ENCODE measurements around the gene VPS26C. TPM values are rescaled to one million over a fixed set of nuclear protein-coding genes. Genes with fewer than 3 reads are reported as not detected.
A peak's percentile ranks its signal among the peaks of the same experiment; 100 is the strongest.

The VPS26C gene
- total and polyA plus RNA-seq, 4 donors = 36.5 to 47.1 (median 39.8) TPM

DNA sequence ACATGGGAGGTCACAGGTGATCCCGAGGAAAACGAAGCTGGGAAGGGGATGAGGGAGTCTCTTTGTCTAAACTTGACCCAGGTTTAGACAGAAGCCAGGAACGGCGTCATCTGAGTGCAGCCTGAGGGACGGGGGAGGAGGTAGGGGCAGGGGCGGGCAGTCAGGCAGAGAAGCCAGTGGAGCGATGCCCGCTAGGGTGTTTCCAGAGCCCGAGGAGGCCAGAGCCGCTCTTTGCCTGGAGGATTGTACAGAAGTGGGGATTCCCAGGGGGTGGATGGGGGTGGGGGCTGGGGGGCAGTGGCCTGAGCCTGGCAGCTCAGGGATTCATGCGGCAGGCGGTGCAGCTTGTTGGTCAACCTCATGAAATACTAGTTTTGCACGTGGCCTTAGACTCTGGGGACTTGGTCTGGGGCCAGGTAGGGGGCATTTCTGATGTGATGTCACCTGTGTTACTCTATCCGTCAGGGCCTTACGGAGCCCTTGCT, 58.4 kb downstream of the VPS26C start:
- no peak for DNase-seq (ENCODE audit: low read depth in 4 of 6, low spot score in 6 of 6)
- no peak overlapping the region for H3K4me3 ChIP-seq (ENCODE audit: low read depth, low read length)
- peak overlapping the region; percentile 52 for H3K27ac ChIP-seq (ENCODE audit: low read depth, low read length)
- no peaks in the 10 kb centered on the region for H3K27me3 ChIP-seq (ENCODE audit: control insufficient read depth, insufficient read depth, low read length)
- peaks cover 18% of the 10 kb centered on the region for H3K4me1 ChIP-seq (ENCODE audit: control insufficient read depth, insufficient read depth, low read length)
- WGBS (ENCODE audit: insufficient coverage) = 86% methylated on average over 7 of the region's 15 CpGs
- H3K36me3 ChIP-seq (ENCODE audit: control insufficient read depth, insufficient read depth, low read length) = peaks cover 12% of the 10 kb centered on the region
- peaks cover 3% of the 10 kb centered on the region for H3K9me3 ChIP-seq (ENCODE audit: control insufficient read depth, insufficient read depth, low read length)

DNA sequence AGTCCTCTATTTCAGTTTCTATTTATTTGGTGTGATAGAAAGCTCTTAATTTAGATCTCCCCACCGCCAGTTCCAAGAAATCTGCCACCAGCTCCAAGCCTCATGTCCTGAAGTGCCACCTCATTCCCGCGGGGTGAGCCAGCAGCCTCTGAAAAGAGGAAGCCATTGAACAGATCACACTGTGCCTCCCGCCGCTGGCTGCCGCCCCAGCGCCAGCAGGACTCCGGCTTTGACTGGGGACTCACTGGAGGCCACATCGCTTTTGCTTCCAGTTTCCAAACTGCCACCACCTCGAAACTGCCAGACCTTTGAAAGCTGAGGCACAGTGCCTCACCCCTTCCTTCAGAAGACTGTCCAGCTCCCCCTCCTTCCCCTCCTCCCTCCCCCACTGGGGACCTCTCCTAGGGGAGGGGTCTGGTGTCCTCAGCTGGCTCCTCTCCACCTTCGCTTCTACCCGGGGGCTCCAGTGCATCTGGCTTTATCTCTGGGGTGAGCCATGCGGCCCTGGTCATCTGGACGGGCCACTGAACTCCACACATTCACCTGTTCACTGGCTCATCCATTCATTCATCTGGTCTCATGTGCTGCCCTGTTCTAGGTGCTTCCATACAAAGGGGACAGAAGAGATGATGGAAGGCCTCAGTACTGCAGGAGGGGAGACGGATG, 58.9 kb downstream of the VPS26C start:
- H3K4me3 ChIP-seq (ENCODE audit: low read depth, low read length) = no peak overlapping the region
- peaks cover 18% of the 10 kb centered on the region for H3K4me1 ChIP-seq (ENCODE audit: control insufficient read depth, insufficient read depth, low read length)
- peak in 5 of 6 donors; percentile 21 to 80 (median 40) for DNase-seq (ENCODE audit: low read depth in 4 of 6, low spot score in 6 of 6)
- H3K36me3 ChIP-seq (ENCODE audit: control insufficient read depth, insufficient read depth, low read length) = peaks cover 18% of the 10 kb centered on the region
- H3K27me3 ChIP-seq (ENCODE audit: control insufficient read depth, insufficient read depth, low read length) = no peaks in the 10 kb centered on the region
- H3K9me3 ChIP-seq (ENCODE audit: control insufficient read depth, insufficient read depth, low read length) = peaks cover 3% of the 10 kb centered on the region
- 25% methylated on average over 12 of the region's 15 CpGs for WGBS (ENCODE audit: insufficient coverage)
- peak overlapping the region; percentile 52 for H3K27ac ChIP-seq (ENCODE audit: low read depth, low read length)

GRCh38 chr21:37207441-37208009, 59.6 kb downstream of the VPS26C start:
- WGBS (ENCODE audit: insufficient coverage) = 34% methylated on average over 6 of the region's 6 CpGs
- H3K4me1 ChIP-seq (ENCODE audit: control insufficient read depth, insufficient read depth, low read length) = peaks cover 18% of the 10 kb centered on the region
- H3K4me3 ChIP-seq (ENCODE audit: low read depth, low read length) = no peak overlapping the region
- H3K36me3 ChIP-seq (ENCODE audit: control insufficient read depth, insufficient read depth, low read length) = peaks cover 22% of the 10 kb centered on the region
- peak overlapping the region; percentile 43 for H3K27ac ChIP-seq (ENCODE audit: low read depth, low read length)
- peak in 3 of 6 donors; percentile 7 to 40 (median 35) for DNase-seq (ENCODE audit: low read depth in 4 of 6, low spot score in 6 of 6)
- peaks cover 3% of the 10 kb centered on the region for H3K9me3 ChIP-seq (ENCODE audit: control insufficient read depth, insufficient read depth, low read length)
- H3K27me3 ChIP-seq (ENCODE audit: control insufficient read depth, insufficient read depth, low read length) = no peaks in the 10 kb centered on the region

DNA sequence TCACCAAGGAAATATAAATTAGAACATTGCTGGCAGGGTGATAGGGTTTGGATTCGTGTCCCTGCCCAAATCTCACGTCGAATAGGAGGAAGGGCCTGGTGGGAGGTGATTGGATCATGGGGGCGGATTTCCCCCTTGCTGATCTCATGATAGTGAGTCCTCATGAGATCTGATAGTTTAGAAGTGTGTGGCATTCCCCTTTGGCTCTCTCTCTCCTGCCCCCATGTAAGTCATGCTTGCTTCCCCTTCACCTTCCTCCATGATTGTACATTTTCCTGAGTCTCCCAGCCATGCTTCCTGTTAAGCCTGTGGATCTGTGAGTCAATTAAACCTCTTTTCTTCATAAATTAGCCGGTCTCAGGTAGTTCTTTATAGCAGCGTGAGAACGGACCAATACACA, 60.6 kb downstream of the VPS26C start:
- peaks cover 3% of the 10 kb centered on the region for H3K9me3 ChIP-seq (ENCODE audit: control insufficient read depth, insufficient read depth, low read length)
- DNase-seq (ENCODE audit: low read depth in 4 of 6, low spot score in 6 of 6) = no peak
- peaks cover 18% of the 10 kb centered on the region for H3K4me1 ChIP-seq (ENCODE audit: control insufficient read depth, insufficient read depth, low read length)
- peaks cover 28% of the 10 kb centered on the region for H3K36me3 ChIP-seq (ENCODE audit: control insufficient read depth, insufficient read depth, low read length)
- H3K27ac ChIP-seq (ENCODE audit: low read depth, low read length) = no peak overlapping the region
- no peaks in the 10 kb centered on the region for H3K27me3 ChIP-seq (ENCODE audit: control insufficient read depth, insufficient read depth, low read length)
- WGBS (ENCODE audit: insufficient coverage) = 85% methylated on average over 3 of the region's 7 CpGs
- no peak overlapping the region for H3K4me3 ChIP-seq (ENCODE audit: low read depth, low read length)

DNA sequence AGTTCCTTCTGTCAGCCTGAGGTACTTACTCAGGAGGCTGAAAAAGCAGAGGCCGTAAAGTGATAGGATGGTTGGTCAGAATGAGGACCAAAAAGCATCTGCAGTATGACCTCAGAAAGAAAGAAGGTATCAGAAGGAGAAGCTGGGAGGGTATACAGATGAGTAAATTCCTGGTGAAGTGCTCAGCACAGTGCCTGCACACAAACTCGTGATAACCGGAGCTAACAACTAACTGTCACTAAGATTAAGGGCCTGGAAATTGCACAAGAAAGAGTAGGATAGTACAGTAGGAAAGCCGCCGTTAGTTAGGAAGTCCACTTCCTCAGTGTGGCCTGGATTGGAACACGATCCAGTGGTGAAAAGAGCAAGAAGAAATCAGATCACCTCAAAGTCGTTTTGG, 62.6 kb downstream of the VPS26C start:
- Histone ChIP-seq H3K9me3 (ENCODE audit: control insufficient read depth, insufficient read depth, low read length) (no peaks in the 10 kb centered on the region), H3K4me3 (ENCODE audit: low read depth, low read length) (no peak overlapping the region), H3K4me1 (ENCODE audit: control insufficient read depth, insufficient read depth, low read length) (peaks cover 25% of the 10 kb centered on the region), H3K36me3 (ENCODE audit: control insufficient read depth, insufficient read depth, low read length) (peaks cover 39% of the 10 kb centered on the region), H3K27me3 (ENCODE audit: control insufficient read depth, insufficient read depth, low read length) (no peaks in the 10 kb centered on the region), H3K27ac (ENCODE audit: low read depth, low read length) (no peak overlapping the region)
- no peak for DNase-seq (ENCODE audit: low read depth in 4 of 6, low spot score in 6 of 6)
- WGBS (ENCODE audit: insufficient coverage) = 97% methylated on average over 5 of the region's 7 CpGs

- Histone ChIP-seq H3K4me3 (ENCODE audit: low read depth, low read length) (no peak overlapping the region), H3K36me3 (ENCODE audit: control insufficient read depth, insufficient read depth, low read length) (peaks cover 48% of the 10 kb centered on the region), H3K27ac (ENCODE audit: low read depth, low read length) (peak overlapping the region; percentile 47), H3K4me1 (ENCODE audit: control insufficient read depth, insufficient read depth, low read length) (peaks cover 20% of the 10 kb centered on the region), H3K27me3 (ENCODE audit: control insufficient read depth, insufficient read depth, low read length) (no peaks in the 10 kb centered on the region), H3K9me3 (ENCODE audit: control insufficient read depth, insufficient read depth, low read length) (no peaks in the 10 kb centered on the region)
- WGBS (ENCODE audit: insufficient coverage) = 78% methylated on average over 4 of the region's 14 CpGs
- DNase-seq (ENCODE audit: low read depth in 4 of 6, low spot score in 6 of 6) = no peak
Measured at GRCh38 chr21:37202221-37203110, 64.7 kb downstream of the VPS26C start.

DNA sequence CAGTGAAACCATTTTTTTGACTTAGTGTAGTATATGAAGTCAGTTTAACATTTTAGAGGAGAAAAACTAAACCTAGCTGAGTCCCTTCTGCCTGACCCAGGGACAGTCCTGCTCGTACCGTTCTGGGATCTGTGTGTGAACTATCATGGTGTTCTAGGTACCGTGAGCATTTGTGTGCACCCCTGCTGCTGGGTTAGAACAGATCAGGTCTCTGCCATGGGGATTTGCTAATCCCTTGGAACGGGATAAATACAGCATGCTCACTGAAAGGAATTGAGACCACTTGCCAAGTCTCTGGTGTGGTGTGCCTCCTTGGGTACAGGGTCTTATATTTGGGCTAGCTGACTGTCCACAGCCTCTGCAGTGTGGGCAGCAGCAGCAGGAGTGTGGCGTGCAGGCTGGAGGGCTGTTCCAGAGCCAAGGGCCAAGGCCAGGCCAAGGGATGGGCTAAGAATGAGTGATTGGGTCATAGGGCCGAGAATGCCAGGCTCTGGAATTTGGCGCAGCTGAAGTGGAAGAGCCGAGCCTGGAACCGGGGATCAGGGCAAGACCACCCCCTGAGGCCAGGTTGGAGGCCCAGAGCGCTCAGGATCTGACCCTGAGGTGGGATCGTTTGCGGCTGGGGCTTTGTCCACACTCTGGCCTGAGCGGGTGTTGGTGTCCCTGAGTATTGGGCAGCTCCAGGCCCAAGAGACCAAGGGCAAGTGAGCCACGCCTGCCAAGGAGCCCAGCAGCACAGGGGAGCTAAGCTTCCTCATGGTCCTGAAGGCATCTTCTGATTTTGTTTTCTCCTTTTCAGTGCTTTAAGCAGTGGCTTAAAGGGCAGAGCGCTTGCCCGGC, 66.3 kb downstream of the VPS26C start:
- Histone ChIP-seq H3K4me3 (ENCODE audit: low read depth, low read length) (no peak overlapping the region), H3K27ac (ENCODE audit: low read depth, low read length) (no peak overlapping the region), H3K27me3 (ENCODE audit: control insufficient read depth, insufficient read depth, low read length) (no peaks in the 10 kb centered on the region), H3K9me3 (ENCODE audit: control insufficient read depth, insufficient read depth, low read length) (no peaks in the 10 kb centered on the region), H3K36me3 (ENCODE audit: control insufficient read depth, insufficient read depth, low read length) (peaks cover 59% of the 10 kb centered on the region), H3K4me1 (ENCODE audit: control insufficient read depth, insufficient read depth, low read length) (peaks cover 15% of the 10 kb centered on the region)
- 94% methylated on average over 16 of the region's 16 CpGs for WGBS (ENCODE audit: insufficient coverage)
- no peak for DNase-seq (ENCODE audit: low read depth in 4 of 6, low spot score in 6 of 6)

- peaks cover 15% of the 10 kb centered on the region for H3K4me1 ChIP-seq (ENCODE audit: control insufficient read depth, insufficient read depth, low read length)
- 85% methylated on average over 7 of the region's 11 CpGs for whole genome bisulfite sequencing (ENCODE audit: insufficient coverage)
- H3K27me3 ChIP-seq (ENCODE audit: control insufficient read depth, insufficient read depth, low read length) = no peaks in the 10 kb centered on the region
- H3K4me3 ChIP-seq (ENCODE audit: low read depth, low read length) = no peak overlapping the region
- peaks cover 70% of the 10 kb centered on the region for H3K36me3 ChIP-seq (ENCODE audit: control insufficient read depth, insufficient read depth, low read length)
- H3K9me3 ChIP-seq (ENCODE audit: control insufficient read depth, insufficient read depth, low read length) = no peaks in the 10 kb centered on the region
- DNase-seq (ENCODE audit: low read depth in 4 of 6, low spot score in 6 of 6) = peak in 4 of 6 donors; percentile 11 to 90 (median 19)
- peak overlapping the region; percentile 40 for H3K27ac ChIP-seq (ENCODE audit: low read depth, low read length)
Measured at GRCh38 chr21:37199057-37199924, 67.8 kb downstream of the VPS26C start.
